Small intestine (tissue), 7 donors: ENCODE results near the gene CEP164. TPM values are rescaled to one million over a fixed set of nuclear protein-coding genes. Genes with fewer than 3 reads are reported as not detected.

Experiments used
- DNase-seq, 2 donors: peaks; one replicate each; pipeline versions ENCODE4 v3.0.0 to v3.0.0-alpha.2; 2013
- FAIRE-seq: peaks from 2 replicates; lab custom pipeline; 2012; peaks lifted over from hg19 to GRCh38; lab: Jason Lieb, UNC
- H3K27ac ChIP-seq, 3 donors: one replicate each; pipeline ENCODE4 v1.5.1; 2013; ENCODE audit warnings: low read length in 2 of 3, mild to moderate bottlenecking in 2 of 3, control low read depth in 1 of 3, inconsistent platforms in 1 of 3, low read depth in 1 of 3, moderate library complexity in 1 of 3
- H3K27me3 ChIP-seq, 3 donors: one replicate each; pipeline ENCODE4 v1.6.1; 2013; ENCODE audit warnings: low read length in 3 of 3, inconsistent platforms in 1 of 3; ENCODE audit not compliant: control insufficient read depth in 3 of 3, insufficient read depth in 3 of 3
- H3K36me3 ChIP-seq, 3 donors: one replicate each; pipeline ENCODE4 v1.6.1; 2013; ENCODE audit warnings: low read length in 3 of 3, inconsistent platforms in 1 of 3, low read depth in 1 of 3, mild to moderate bottlenecking in 1 of 3, moderate library complexity in 1 of 3; ENCODE audit not compliant: control insufficient read depth in 3 of 3, insufficient read depth in 2 of 3
- H3K4me1 ChIP-seq, 3 donors: one replicate each; pipeline ENCODE4 v1.6.1; 2013; ENCODE audit warnings: low read length in 2 of 3, inconsistent platforms in 1 of 3, low read depth in 1 of 3, mild to moderate bottlenecking in 1 of 3, moderate library complexity in 1 of 3; ENCODE audit not compliant: control insufficient read depth in 3 of 3, insufficient read depth in 2 of 3
- H3K4me3 ChIP-seq, 3 donors: one replicate each; pipeline ENCODE4 v1.5.1; 2013; ENCODE audit warnings: low read length in 3 of 3, control low read depth in 1 of 3, inconsistent platforms in 1 of 3, low read depth in 1 of 3, mild to moderate bottlenecking in 1 of 3, moderate library complexity in 1 of 3
- H3K9me3 ChIP-seq, 2 donors: one replicate each; pipeline ENCODE4 v1.6.1; 2013; ENCODE audit warnings: low read depth in 1 of 2, low read length in 1 of 2; ENCODE audit not compliant: control insufficient read depth in 2 of 2, insufficient read depth in 1 of 2
- WGBS, 3 donors: extraction: QIAGEN DNeasy Blood & Tissue Kit; methylation state at CpG; one replicate each; pipeline ENCODE4 v1.1.7; 2013; 5-methylcytosine and 5-hydroxymethylcytosine counted together
- polyA plus RNA-seq, 4 donors: library from polyadenylated mRNA; stranded (reverse) in 3 of 4; unstranded in 1 of 4; fragments of 200-250 nt in 3 of 4; fragments of 120-200 nt in 1 of 4; gene quantifications; one replicate each; pipeline versions ENCODE4 v1.2.1 to v1.2.3, GENCODE V29; 2013
- donor health status: healthy with polysubstance abuse.
- donor health status: control.
- donor health status: control.
- donor health status: Bipolar disorder and iron deficiency.
- donor health status: healthy.

The CEP164 gene
- polyA plus RNA-seq, 4 donors = 2.9 to 23.9 (median 8.8) TPM

DNA sequence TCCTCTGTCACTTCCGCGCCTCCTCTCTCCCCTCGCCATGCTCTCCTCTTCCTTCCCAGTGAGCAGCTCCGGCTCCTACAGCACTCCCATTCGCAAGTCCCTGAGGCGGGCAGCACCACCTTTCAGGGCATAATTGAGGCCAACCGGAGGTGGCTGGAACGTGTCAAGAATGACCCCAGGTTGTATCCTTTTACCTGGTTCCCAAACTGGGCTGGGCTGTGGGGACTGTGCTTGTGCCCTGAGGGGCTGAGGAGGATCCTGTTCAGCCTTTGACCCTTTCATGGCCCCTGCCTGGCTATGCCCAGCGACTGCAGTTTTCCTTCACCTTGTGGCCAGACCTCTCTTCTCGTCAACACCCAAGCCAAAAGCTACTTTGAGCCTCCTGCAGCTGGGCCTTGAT is 84.1 kb downstream of the CEP164 start:
- H3K4me3 ChIP-seq = no peak overlapping the region
- peaks cover 0 to 54% (median 2%) of the 10 kb centered on the region in 3 donors for H3K36me3 ChIP-seq
- no peaks in the 10 kb centered on the region for H3K9me3 ChIP-seq
- no peak for FAIRE-seq
- WGBS, 3 donors = 84 to 85% (median 84%) methylated on average over 10 of the region's 10 CpGs
- no peaks in the 10 kb centered on the region for H3K27me3 ChIP-seq
- H3K27ac ChIP-seq = no peak overlapping the region
- peaks cover 0 to 5% (median 0%) of the 10 kb centered on the region in 3 donors for H3K4me1 ChIP-seq
- no peak for DNase-seq

DNA sequence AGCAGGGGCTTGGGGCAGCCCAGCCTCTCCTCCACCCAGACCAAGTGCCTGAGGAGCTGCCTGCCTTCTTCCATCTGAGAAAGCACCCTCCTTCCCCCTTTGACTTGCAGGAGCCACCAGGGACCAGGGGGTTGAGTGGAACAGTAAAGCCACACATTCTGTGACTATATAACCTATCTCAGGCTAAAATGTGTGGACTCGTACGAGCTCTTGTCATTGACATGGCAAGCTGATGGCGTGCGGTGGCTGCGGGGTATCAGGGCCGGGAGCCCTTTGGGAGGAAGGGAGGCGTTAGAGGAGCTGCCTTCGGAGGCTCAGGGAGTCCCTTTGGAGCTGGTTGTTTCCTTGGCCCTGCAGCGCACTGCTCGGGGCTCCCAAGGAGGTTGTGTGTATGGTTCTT is 84.5 kb downstream of the CEP164 start:
- FAIRE-seq (no peak), DNase-seq (no peak)
- WGBS, 3 donors = 86 to 95% (median 88%) methylated on average over 10 of the region's 10 CpGs
- no peaks in the 10 kb centered on the region for H3K9me3 ChIP-seq
- no peak overlapping the region for H3K4me3 ChIP-seq
- H3K36me3 ChIP-seq = peaks cover 0 to 50% (median 2%) of the 10 kb centered on the region in 3 donors
- no peak overlapping the region for H3K27ac ChIP-seq
- peaks cover 0 to 5% (median 0%) of the 10 kb centered on the region in 3 donors for H3K4me1 ChIP-seq
- H3K27me3 ChIP-seq = no peaks in the 10 kb centered on the region

DNA sequence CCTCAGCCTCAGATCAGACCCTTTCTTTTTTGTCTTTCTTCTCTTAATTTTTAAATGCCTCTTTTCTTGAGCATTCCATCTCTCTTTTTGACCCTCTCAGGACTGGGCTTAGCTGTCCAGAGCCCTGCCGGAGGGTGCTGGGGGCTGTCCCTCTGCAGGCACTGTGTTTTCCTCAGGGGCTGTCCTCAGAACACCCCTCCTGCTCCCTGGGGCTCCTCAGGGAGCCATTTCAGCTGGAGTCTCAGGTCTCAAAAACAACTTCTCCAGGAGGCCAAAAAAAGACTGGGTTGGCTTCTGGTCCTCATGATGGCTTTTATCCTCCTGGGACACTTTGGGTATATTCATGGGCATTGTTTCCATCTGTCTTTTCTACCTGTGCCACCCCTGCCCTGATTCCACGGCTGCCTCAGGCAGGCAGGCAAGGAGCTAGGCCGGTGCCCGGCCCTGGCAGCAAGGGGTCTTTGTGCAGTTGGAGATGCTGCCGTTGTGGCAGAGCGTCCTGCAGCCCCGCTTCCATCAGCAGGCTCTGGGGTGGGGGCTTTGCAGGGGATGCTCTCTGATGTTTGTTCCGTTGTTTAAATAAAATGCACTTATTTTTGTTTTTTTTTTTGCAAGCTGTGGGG is 85.1 kb downstream of the CEP164 start:
- Histone ChIP-seq H3K27ac (no peak overlapping the region), H3K36me3 (peaks cover 0 to 48% (median 2%) of the 10 kb centered on the region in 3 donors), H3K4me3 (no peak overlapping the region), H3K9me3 (no peaks in the 10 kb centered on the region), H3K4me1 (peaks cover 0 to 5% (median 0%) of the 10 kb centered on the region in 3 donors), H3K27me3 (no peaks in the 10 kb centered on the region)
- 90 to 95% (median 93%) methylated on average over 8 of the region's 8 CpGs for WGBS, 3 donors
- DNase-seq = no peak
- FAIRE-seq = no peak

GRCh38 chr11:117413616-117414015 is 86.0 kb downstream of the CEP164 start:
- DNase-seq = no peak
- Histone ChIP-seq H3K9me3 (no peaks in the 10 kb centered on the region), H3K27me3 (no peaks in the 10 kb centered on the region), H3K4me1 (peaks cover 0 to 11% (median 0%) of the 10 kb centered on the region in 3 donors), H3K36me3 (peaks cover 0 to 40% (median 0%) of the 10 kb centered on the region in 3 donors), H3K4me3 (no peak overlapping the region), H3K27ac (no peak overlapping the region)
- FAIRE-seq = no peak
- 94 to 95% (median 95%) methylated on average over 7 of the region's 7 CpGs for WGBS, 3 donors

- Histone ChIP-seq H3K9me3 (no peaks in the 10 kb centered on the region), H3K27me3 (no peaks in the 10 kb centered on the region), H3K4me3 (no peak overlapping the region), H3K4me1 (peaks cover 0 to 21% (median 0%) of the 10 kb centered on the region in 3 donors), H3K27ac (no peak overlapping the region), H3K36me3 (peaks cover 0 to 29% (median 0%) of the 10 kb centered on the region in 3 donors)
- 94 to 95% (median 94%) methylated on average over 6 of the region's 6 CpGs for WGBS, 3 donors
- no peak for DNase-seq
- FAIRE-seq = no peak
Observed at GRCh38 chr11:117414724-117415123, 87.1 kb downstream of the CEP164 start.

DNA sequence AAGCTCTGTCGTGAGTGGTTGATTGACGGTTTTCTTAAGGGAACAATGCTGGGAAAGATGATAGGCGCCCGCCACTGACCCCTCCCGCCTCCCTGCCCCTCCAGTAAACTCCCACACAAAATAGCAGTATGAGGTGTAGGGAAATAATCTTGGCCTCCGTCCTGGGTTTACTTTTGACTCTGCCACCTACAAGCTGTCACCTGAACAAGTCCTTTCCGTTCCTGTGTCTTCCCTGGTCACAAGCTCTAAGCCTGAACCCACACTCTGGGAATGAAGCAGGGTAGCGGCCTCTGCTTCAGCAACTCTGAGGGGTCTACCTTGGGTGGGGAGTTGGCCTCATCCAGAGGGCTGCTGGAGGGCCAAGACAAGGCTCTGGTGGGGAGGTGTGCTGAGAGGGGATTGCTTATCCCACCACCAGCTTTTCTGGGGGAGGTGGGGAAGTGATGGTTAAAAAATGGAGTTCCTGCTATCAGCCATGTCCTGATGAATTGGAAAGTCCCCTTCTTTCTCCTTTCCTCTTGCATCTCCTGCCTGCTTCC is 87.8 kb downstream of the CEP164 start:
- Histone ChIP-seq H3K27ac (no peak overlapping the region), H3K27me3 (no peaks in the 10 kb centered on the region), H3K4me3 (no peak overlapping the region), H3K9me3 (no peaks in the 10 kb centered on the region), H3K4me1 (peaks cover 0 to 21% (median 0%) of the 10 kb centered on the region in 3 donors), H3K36me3 (peaks cover 0 to 23% (median 0%) of the 10 kb centered on the region in 3 donors)
- DNase-seq (no peak), FAIRE-seq (no peak)
- WGBS, 3 donors = 83 to 87% (median 84%) methylated on average over 8 of the region's 8 CpGs

DNA sequence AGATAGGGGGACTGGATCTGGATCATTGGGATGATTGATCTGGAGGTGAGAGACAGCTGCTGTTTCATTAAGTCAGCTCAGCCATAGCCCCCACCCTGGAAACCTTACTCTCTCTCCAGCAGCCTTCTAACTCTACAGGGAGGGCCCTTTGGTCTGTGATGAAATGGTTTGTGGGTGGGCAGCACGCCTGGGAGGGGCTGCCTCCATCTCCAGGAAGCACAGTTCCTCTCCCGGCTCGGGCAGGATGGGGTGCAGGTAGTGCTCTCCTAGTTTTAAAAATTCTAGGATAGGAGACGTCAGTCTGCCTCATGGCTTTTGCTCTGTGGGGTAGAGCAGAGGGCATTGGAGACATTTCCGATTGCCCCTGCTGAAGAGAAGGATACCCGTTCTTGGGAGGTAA is 89.7 kb downstream of the CEP164 start:
- no peak overlapping the region for H3K4me3 ChIP-seq
- no peak overlapping the region for H3K27ac ChIP-seq
- 66 to 70% (median 69%) methylated on average over 6 of the region's 6 CpGs for WGBS, 3 donors
- H3K36me3 ChIP-seq = peaks cover 0 to 9% (median 0%) of the 10 kb centered on the region in 3 donors
- peaks cover 0 to 17% (median 0%) of the 10 kb centered on the region in 3 donors for H3K4me1 ChIP-seq
- H3K27me3 ChIP-seq = no peaks in the 10 kb centered on the region
- H3K9me3 ChIP-seq = no peaks in the 10 kb centered on the region
- DNase-seq (no peak), FAIRE-seq (no peak)

DNA sequence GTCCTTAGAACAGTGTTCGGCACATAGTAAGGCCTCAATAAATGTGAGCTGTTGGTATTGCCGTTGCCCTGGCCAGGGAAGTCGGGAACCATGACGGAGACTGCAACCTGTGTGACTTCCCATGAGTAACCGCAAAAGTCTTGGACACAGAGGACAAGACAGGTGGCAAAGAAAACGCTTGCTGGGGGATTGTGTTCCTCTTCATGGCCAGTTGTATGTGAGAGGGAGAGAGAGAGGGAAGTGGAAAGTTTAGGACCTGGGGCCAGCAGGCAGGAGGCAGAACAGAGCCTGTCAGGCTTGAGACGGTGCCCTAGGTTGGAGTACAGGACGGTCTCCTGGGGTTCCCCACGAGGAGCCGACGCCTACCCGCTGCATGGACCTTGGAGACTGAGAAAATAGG is 90.2 kb downstream of the CEP164 start:
- Histone ChIP-seq H3K36me3 (peaks cover 0 to 4% (median 0%) of the 10 kb centered on the region in 3 donors), H3K27ac (no peak overlapping the region), H3K27me3 (no peaks in the 10 kb centered on the region), H3K4me1 (peaks cover 0 to 17% (median 0%) of the 10 kb centered on the region in 3 donors), H3K9me3 (no peaks in the 10 kb centered on the region), H3K4me3 (no peak overlapping the region)
- DNase-seq = peak in 1 of 2 donors; percentile 27
- 84 to 90% (median 89%) methylated on average over 12 of the region's 12 CpGs for WGBS, 3 donors
- FAIRE-seq = no peak
